H7 (cell line): ENCODE results near the gene TMEM256. TPM values are rescaled to one million over a fixed set of nuclear protein-coding genes. Genes with fewer than 3 reads are reported as not detected.

Experiments used
- DNase-seq: peaks from one replicate; pipeline ENCODE4 v3.0.0; 2012
- H3K27me3 ChIP-seq: 2 replicates; pipeline ENCODE4 v1.6.0; 2011; ENCODE audit warnings: mild to moderate bottlenecking, low read length; ENCODE audit not compliant: control insufficient read depth, insufficient read depth
- H3K36me3 ChIP-seq: replicated peaks from 2 replicates; pipeline ENCODE4 v1.5.1; 2011; ENCODE audit warnings: low read length; ENCODE audit not compliant: control insufficient read depth, insufficient read depth
- H3K4me3 ChIP-seq: 2 replicates; pipeline ENCODE4 v1.5.1; 2011; ENCODE audit warnings: low read depth, mild to moderate bottlenecking, control low read depth, low read length, moderate library complexity; ENCODE audit not compliant: insufficient read depth
- total RNA-seq: library from RNA; depleted of rRNA; stranded (reverse); fragments of >200 nt; shearing (Covaris generic); gene quantifications from 2 replicates; pipeline ENCODE4 v1.2.3, GENCODE V29; 2014

TMEM256 gene
- total RNA-seq, 1 experiment from 2014 or later = 280 TPM

DNA sequence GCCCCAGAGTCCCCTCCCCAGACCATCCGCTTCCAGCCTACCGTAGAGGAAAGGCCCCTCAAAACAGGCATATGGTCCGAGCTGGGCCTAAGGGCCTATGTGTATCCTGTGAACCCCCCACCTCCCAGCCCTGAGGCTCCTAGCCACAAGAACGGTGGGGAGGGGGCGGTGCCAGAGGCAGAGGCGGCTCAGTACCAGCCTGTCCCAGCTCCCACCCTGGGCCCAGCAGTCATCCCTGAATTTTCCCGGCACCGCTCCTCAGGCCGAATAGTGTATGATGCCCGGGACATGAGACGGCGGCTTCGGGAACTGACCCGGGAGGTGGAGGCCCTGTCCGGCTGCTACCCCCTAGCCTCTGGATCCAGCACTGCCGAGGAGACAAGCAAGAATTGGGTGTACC is 17.3 kb upstream of the TMEM256 start:
- H3K36me3 ChIP-seq = no peaks in the 10 kb centered on the region; the same call in 1 of the 2 replicates
- no peaks in the 10 kb centered on the region for H3K27me3 ChIP-seq
- H3K4me3 ChIP-seq = no peak overlapping the region
- DNase-seq = peak; percentile 53

GRCh38 chr17:7419819-7420610 is 16.1 kb upstream of the TMEM256 start, which contains the start of gene SPEM1:
SPEM1 (plus strand) TSS chr17:7420324; CDS start chr17:7420385, 61 bp downstream.
- DNase-seq = peak; percentile 74
- Histone ChIP-seq H3K36me3 (peaks cover 6% of the 10 kb centered on the region), H3K27me3 (no peaks in the 10 kb centered on the region), H3K4me3 (no peak within 1 kb of the TSS)

DNA sequence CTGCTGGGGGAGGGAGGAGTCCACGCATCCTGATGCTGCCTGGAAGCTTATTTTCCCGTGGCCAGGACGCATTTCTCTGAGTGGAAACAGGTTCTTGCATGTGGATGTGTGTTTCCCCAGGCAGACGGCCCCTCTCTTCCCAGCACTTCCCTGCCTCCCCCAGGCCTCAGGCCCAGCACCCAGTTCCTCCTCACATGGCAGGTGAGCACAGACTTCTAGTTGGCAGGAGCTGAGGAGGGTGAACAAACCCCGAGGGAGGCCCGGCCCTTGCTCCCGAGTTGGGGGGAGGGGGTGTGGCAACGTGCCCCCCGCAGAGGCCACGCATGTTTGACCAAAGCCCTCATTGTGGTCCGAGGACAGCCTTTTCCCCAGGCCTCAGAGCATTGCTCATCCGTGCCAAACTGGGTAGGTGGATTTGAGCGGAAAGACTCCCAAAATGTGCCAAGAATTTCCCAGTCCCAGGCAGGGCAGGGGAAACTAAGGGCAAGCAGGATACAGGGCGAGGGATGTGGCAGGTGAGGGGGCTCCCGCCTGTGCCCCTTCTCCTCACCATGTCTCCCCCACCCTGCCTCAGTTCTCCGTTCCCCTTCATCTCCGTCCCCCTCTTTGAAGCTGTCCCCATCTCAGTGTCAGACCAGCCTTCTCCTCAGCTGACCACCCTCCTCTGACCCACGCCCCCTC is 14.7 kb upstream of the TMEM256 start:
- Histone ChIP-seq H3K4me3 (no peak overlapping the region), H3K27me3 (no peaks in the 10 kb centered on the region), H3K36me3 (peaks cover 7% of the 10 kb centered on the region)
- peak; percentile 63 for DNase-seq

GRCh38 chr17:7417056-7417655 is 13.3 kb upstream of the TMEM256 start:
- Histone ChIP-seq H3K27me3 (no peaks in the 10 kb centered on the region), H3K36me3 (peaks cover 7% of the 10 kb centered on the region), H3K4me3 (no peak overlapping the region)
- DNase-seq = no peak

DNA sequence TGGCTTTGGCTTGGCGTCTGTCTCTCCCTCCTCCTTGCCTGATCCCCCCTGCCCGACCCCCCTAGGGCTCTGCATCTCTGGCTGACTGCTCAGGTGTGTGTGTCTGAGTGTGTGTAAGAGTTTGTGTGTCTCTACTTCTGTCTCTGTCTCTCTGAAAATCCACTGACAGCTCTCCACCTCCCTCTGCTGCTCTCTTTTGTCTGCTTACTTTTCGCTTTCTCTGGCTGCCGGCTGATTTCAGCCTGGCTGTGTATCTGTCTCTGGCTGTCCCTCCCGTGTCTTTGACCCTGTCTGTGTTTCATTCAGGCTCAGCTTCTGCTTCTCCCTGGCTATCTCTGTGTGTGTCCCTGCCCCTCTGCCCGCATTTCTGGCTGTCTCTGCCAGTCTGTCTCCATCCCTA is 12.4 kb upstream of the TMEM256 start:
- no peak overlapping the region for H3K4me3 ChIP-seq
- H3K27me3 ChIP-seq = no peaks in the 10 kb centered on the region
- DNase-seq = no peak
- peaks cover 7% of the 10 kb centered on the region for H3K36me3 ChIP-seq

DNA sequence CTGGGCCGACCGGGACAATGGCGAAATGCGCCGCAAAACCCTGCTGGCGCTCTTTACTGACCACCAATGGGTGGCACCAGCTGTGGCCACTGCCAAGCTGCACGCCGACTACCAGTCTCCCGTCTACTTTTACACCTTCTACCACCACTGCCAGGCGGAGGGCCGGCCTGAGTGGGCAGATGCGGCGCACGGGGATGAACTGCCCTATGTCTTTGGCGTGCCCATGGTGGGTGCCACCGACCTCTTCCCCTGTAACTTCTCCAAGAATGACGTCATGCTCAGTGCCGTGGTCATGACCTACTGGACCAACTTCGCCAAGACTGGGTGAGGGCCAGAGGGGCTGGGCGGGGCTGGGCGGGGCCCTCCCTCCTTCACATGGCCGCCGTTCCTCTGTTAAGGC is 11.9 kb upstream of the TMEM256 start:
- no peak overlapping the region for H3K4me3 ChIP-seq
- peaks cover 7% of the 10 kb centered on the region for H3K36me3 ChIP-seq
- no peak for DNase-seq
- no peaks in the 10 kb centered on the region for H3K27me3 ChIP-seq

GRCh38 chr17:7414837-7415236 is 10.9 kb upstream of the TMEM256 start:
- Histone ChIP-seq H3K36me3 (peaks cover 11% of the 10 kb centered on the region), H3K27me3 (no peaks in the 10 kb centered on the region), H3K4me3 (no peak overlapping the region)
- no peak for DNase-seq

DNA sequence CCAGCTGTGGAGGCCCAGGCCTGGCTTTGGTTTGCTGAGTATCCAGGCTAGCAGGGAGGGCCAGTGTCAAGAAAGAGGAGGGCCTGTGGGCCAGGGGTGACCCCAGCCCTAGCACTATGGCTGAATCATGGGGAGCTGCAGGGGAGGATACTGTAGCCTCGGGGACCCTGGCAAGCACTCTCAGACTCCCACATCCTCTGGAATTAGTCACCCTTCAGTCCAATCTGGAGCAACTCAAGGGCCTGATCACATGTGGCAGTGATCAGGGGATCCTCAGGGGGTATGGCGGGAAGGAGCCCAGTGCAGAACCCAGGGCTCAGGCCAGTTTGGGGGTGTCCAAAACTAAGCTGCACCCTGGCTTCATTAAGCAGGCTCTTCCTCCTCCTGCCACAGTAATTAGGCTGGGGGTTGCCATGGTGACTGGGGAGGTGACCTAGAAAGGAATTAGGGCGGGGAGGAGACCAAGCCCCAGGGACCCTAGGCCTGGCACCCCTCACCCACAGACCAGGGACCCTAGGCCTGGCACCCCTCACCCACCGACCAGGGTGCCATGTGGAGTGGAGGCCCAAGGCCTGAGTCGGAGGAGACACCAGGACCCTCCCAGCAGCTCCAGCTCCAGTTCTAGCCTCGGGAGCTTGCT is 9.6 kb upstream of the TMEM256 start:
- peaks cover 6% of the 10 kb centered on the region; the same call in 1 of the 2 replicates for H3K27me3 ChIP-seq
- no peak for DNase-seq
- H3K36me3 ChIP-seq = peaks cover 16% of the 10 kb centered on the region
- no peak overlapping the region for H3K4me3 ChIP-seq

GRCh38 chr17:7411427-7411750 is 7.5 kb upstream of the TMEM256 start:
- H3K36me3 ChIP-seq = peaks cover 16% of the 10 kb centered on the region
- H3K27me3 ChIP-seq = peaks cover 6% of the 10 kb centered on the region
- peak; percentile 53 for DNase-seq
- H3K4me3 ChIP-seq = no peak overlapping the region

DNA sequence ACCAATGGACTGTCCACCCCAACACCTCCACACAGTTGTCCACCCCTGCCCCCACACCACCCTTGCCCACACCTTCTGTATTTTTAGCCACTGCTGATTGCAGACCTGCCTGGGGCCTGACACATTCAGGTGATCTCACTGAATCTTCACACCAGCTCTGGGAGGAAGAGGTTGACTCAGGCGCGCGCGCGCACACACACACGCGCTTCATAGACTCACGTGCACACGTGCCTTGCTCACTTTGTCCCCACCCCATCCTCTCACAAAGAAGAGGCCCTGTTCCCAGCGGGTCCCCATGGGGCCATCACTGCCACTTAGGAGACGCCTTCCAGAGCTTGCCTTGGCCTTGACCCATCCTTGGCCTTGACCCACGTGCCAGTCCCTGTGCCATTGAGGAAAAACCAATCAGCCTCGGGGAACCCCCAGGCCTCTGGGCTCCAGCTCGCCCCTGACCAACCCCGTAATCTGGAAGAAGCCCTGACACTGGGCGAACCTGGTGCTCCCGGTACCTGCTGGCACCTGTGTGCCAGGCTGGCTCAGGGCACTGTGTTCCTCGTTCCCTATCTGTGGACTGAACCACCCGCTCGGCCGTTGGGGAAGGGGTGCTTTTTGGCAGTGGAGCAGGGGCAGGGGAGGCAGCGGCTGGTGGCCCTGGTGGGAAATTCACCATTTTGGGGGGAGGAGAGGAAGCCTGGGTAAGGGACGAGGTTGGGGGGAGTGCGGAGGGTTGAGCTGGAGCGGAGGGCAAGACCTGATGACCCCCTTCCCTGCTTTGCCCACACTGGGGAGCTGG is 6.9 kb upstream of the TMEM256 start:
- Histone ChIP-seq H3K4me3 (no peak overlapping the region), H3K36me3 (peaks cover 16% of the 10 kb centered on the region), H3K27me3 (peaks cover 9% of the 10 kb centered on the region)
- DNase-seq = no peak

DNA sequence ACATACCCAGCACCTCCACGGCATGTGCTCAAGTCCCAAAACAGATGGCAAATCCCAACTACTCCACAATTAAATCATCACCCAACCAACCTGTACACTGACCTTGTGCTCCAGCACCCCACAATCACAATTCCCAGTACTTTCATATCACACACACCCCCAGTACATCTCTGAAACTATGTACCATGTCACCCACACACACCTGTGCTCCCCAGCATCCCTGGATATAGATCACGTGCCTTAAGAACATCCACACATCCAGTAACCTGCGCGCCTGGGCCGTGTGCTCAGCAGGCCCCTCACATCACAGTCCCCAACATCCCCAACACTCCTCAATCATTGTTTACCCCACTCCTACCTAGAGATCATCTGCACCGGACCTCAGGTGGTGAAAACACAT is 5.8 kb upstream of the TMEM256 start:
- no peak for DNase-seq
- Histone ChIP-seq H3K4me3 (no peak overlapping the region), H3K36me3 (peaks cover 9% of the 10 kb centered on the region), H3K27me3 (peaks cover 11% of the 10 kb centered on the region)

DNA sequence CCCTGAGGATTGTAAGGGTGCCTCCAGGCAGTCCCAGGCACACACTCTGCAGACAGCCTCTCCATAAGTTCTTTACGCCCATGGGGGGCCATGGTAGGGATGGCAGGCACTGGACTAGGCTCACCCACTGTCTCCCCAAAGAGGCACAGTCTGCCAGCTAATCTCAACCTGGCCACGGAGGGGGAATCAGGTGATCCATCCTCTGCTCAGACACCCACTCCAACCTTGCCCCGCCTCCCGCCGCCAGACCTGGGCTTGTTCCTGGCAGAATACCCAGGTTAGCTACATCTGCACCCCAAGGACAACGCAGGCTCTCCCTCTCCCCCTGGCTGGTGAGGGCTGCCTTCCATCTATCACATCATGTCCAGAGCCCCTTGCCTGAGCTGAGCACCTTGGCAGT is 5.0 kb upstream of the TMEM256 start:
- peak overlapping the region; percentile 36; the same call in 1 of the 2 replicates for H3K4me3 ChIP-seq
- DNase-seq = no peak

GRCh38 chr17:7408252-7408727 is 4.4 kb upstream of the TMEM256 start:
- no peak for DNase-seq
- H3K4me3 ChIP-seq = peak overlapping the region; percentile 36
- peaks cover 11% of the 10 kb centered on the region for H3K27me3 ChIP-seq
- H3K36me3 ChIP-seq = peaks cover 9% of the 10 kb centered on the region

More for the DNA sequence above, 5.0 kb upstream of the TMEM256 start:
- Histone ChIP-seq H3K36me3 (peaks cover 9% of the 10 kb centered on the region), H3K27me3 (peaks cover 11% of the 10 kb centered on the region)
